ENCODE results near the gene KPNA6.
"Not testable (repeated sequence)": the region's sequence is repeated elsewhere in the genome, so short reads cannot be mapped to it uniquely, and the experiment has no call there.

Gene KPNA6

GRCh38 chr1:32159189-32159588 is 51.3 kb downstream of the KPNA6 start:
- Histone ChIP-seq H4K20me1 (ENCODE audit: insufficient read depth, low read length) (no peaks in the 10 kb centered on the region), H3K4me1 (ENCODE audit: low read length) (peaks cover 25% of the 10 kb centered on the region), H2AFZ (ENCODE audit: low read depth, low read length) (no peak overlapping the region), H3K9ac (ENCODE audit: low read length) (no peak overlapping the region), H3K4me3 (ENCODE audit: low read length) (no peak overlapping the region), H3K79me2 (ENCODE audit: low read length) (no peaks in the 10 kb centered on the region), H3K27ac (ENCODE audit: low read length) (no peak overlapping the region), H3K36me3 (replicated peaks; ENCODE audit: low read depth, low read length) (peaks cover 45% of the 10 kb centered on the region), H3K9me3 (ENCODE audit: insufficient read depth, low read length) (no peaks in the 10 kb centered on the region), H3K27me3 (ENCODE audit: low read depth, low read length) (no peaks in the 10 kb centered on the region), H3K4me2 (ENCODE audit: low read length) (peak overlapping the region; percentile 12; the same call in 1 of the 2 replicates)
- no peak for TF ChIP-seq EZH2phosphoT487 (IDR thresholded peaks at IDR 0.05; ENCODE audit: low read depth)

- TF ChIP-seq CTCF (IDR thresholded peaks at IDR 0.05; ENCODE audit: low read depth, low read length) (no peak), EZH2phosphoT487 (IDR thresholded peaks at IDR 0.05; ENCODE audit: low read depth) (no peak)
- H3K27me3 ChIP-seq (ENCODE audit: low read depth, low read length), result no peaks in the 10 kb centered on the region
These were observed 55.5 kb downstream of the KPNA6 start for GRCh38 chr1:32163405-32163804.

GRCh38 chr1:32165633-32166032 is 57.8 kb downstream of the KPNA6 start:
- H4K20me1 ChIP-seq (ENCODE audit: insufficient read depth, low read length), result not testable (repeated sequence)
- Histone ChIP-seq H3K36me3 (replicated peaks; ENCODE audit: low read depth, low read length) (peaks cover 42% of the 10 kb centered on the region), H3K4me1 (ENCODE audit: low read length) (peaks cover 43% of the 10 kb centered on the region)

More at GRCh38 chr1:32163405-32163804, 55.5 kb downstream of the KPNA6 start:
- H3K4me3 ChIP-seq (ENCODE audit: low read length), result no peak overlapping the region
- no peak overlapping the region for H3K4me2 ChIP-seq (ENCODE audit: low read length)
- H3K36me3 ChIP-seq (replicated peaks; ENCODE audit: low read depth, low read length), result peaks cover 45% of the 10 kb centered on the region
- no peaks in the 10 kb centered on the region for H4K20me1 ChIP-seq (ENCODE audit: insufficient read depth, low read length)
- peaks cover 47% of the 10 kb centered on the region for H3K4me1 ChIP-seq (ENCODE audit: low read length)
- no peak overlapping the region for H3K27ac ChIP-seq (ENCODE audit: low read length)
- H2AFZ ChIP-seq (ENCODE audit: low read depth, low read length), result no peak overlapping the region
- no peak overlapping the region for H3K9ac ChIP-seq (ENCODE audit: low read length)
- no peaks in the 10 kb centered on the region for H3K9me3 ChIP-seq (ENCODE audit: insufficient read depth, low read length)
- no peaks in the 10 kb centered on the region; the same call in 1 of the 2 replicates for H3K79me2 ChIP-seq (ENCODE audit: low read length)

GRCh38 chr1:32170991-32171390 is 63.1 kb downstream of the KPNA6 start:
- H3K4me2 ChIP-seq (ENCODE audit: low read length), result no peak overlapping the region
- H3K9me3 ChIP-seq (ENCODE audit: insufficient read depth, low read length), result no peaks in the 10 kb centered on the region
- no peak overlapping the region for H3K27ac ChIP-seq (ENCODE audit: low read length)
- no peak overlapping the region for H2AFZ ChIP-seq (ENCODE audit: low read depth, low read length)
- no peak overlapping the region for H3K9ac ChIP-seq (ENCODE audit: low read length)
- H4K20me1 ChIP-seq (ENCODE audit: insufficient read depth, low read length), result no peaks in the 10 kb centered on the region
- no peaks in the 10 kb centered on the region; the same call in 1 of the 2 replicates for H3K79me2 ChIP-seq (ENCODE audit: low read length)
- H3K36me3 ChIP-seq (replicated peaks; ENCODE audit: low read depth, low read length), result peaks cover 34% of the 10 kb centered on the region
- H3K4me3 ChIP-seq (ENCODE audit: low read length), result no peak overlapping the region
- no peak for TF ChIP-seq EZH2phosphoT487 (IDR thresholded peaks at IDR 0.05; ENCODE audit: low read depth)
- no peak for TF ChIP-seq CTCF (IDR thresholded peaks at IDR 0.05; ENCODE audit: low read depth, low read length)
- no peaks in the 10 kb centered on the region for H3K27me3 ChIP-seq (ENCODE audit: low read depth, low read length)
- peaks cover 28% of the 10 kb centered on the region for H3K4me1 ChIP-seq (ENCODE audit: low read length)

More at GRCh38 chr1:32165633-32166032, 57.8 kb downstream of the KPNA6 start:
- H3K4me3 ChIP-seq (ENCODE audit: low read length); H3K79me2 ChIP-seq (ENCODE audit: low read length); H3K4me2 ChIP-seq (ENCODE audit: low read length); H3K27ac ChIP-seq (ENCODE audit: low read length); H3K9me3 ChIP-seq (ENCODE audit: insufficient read depth, low read length); H3K9ac ChIP-seq (ENCODE audit: low read length); H2AFZ ChIP-seq (ENCODE audit: low read depth, low read length); H3K27me3 ChIP-seq (ENCODE audit: low read depth, low read length): not testable (repeated sequence)

GRCh38 chr1:32172621-32173245 is 64.9 kb downstream of the KPNA6 start:
- Histone ChIP-seq H2AFZ (ENCODE audit: low read depth, low read length) (no peak overlapping the region), H3K27me3 (ENCODE audit: low read depth, low read length) (no peaks in the 10 kb centered on the region), H3K9ac (ENCODE audit: low read length) (no peak overlapping the region), H3K27ac (ENCODE audit: low read length) (no peak overlapping the region), H3K79me2 (ENCODE audit: low read length) (no peaks in the 10 kb centered on the region; the same call in 1 of the 2 replicates), H3K4me1 (ENCODE audit: low read length) (peaks cover 12% of the 10 kb centered on the region), H3K4me2 (ENCODE audit: low read length) (no peak overlapping the region), H3K36me3 (replicated peaks; ENCODE audit: low read depth, low read length) (peaks cover 32% of the 10 kb centered on the region), H3K9me3 (ENCODE audit: insufficient read depth, low read length) (no peaks in the 10 kb centered on the region), H4K20me1 (ENCODE audit: insufficient read depth, low read length) (no peaks in the 10 kb centered on the region), H3K4me3 (ENCODE audit: low read length) (no peak overlapping the region)
- TF ChIP-seq EZH2phosphoT487 (IDR thresholded peaks at IDR 0.05; ENCODE audit: low read depth), result no peak
- no peak for TF ChIP-seq CTCF (IDR thresholded peaks at IDR 0.05; ENCODE audit: low read depth, low read length)

Data from OCI-LY3 (cell line).